ENCODE data around the gene WFIKKN2.

The WFIKKN2 gene, protein sequence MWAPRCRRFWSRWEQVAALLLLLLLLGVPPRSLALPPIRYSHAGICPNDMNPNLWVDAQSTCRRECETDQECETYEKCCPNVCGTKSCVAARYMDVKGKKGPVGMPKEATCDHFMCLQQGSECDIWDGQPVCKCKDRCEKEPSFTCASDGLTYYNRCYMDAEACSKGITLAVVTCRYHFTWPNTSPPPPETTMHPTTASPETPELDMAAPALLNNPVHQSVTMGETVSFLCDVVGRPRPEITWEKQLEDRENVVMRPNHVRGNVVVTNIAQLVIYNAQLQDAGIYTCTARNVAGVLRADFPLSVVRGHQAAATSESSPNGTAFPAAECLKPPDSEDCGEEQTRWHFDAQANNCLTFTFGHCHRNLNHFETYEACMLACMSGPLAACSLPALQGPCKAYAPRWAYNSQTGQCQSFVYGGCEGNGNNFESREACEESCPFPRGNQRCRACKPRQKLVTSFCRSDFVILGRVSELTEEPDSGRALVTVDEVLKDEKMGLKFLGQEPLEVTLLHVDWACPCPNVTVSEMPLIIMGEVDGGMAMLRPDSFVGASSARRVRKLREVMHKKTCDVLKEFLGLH

DNA sequence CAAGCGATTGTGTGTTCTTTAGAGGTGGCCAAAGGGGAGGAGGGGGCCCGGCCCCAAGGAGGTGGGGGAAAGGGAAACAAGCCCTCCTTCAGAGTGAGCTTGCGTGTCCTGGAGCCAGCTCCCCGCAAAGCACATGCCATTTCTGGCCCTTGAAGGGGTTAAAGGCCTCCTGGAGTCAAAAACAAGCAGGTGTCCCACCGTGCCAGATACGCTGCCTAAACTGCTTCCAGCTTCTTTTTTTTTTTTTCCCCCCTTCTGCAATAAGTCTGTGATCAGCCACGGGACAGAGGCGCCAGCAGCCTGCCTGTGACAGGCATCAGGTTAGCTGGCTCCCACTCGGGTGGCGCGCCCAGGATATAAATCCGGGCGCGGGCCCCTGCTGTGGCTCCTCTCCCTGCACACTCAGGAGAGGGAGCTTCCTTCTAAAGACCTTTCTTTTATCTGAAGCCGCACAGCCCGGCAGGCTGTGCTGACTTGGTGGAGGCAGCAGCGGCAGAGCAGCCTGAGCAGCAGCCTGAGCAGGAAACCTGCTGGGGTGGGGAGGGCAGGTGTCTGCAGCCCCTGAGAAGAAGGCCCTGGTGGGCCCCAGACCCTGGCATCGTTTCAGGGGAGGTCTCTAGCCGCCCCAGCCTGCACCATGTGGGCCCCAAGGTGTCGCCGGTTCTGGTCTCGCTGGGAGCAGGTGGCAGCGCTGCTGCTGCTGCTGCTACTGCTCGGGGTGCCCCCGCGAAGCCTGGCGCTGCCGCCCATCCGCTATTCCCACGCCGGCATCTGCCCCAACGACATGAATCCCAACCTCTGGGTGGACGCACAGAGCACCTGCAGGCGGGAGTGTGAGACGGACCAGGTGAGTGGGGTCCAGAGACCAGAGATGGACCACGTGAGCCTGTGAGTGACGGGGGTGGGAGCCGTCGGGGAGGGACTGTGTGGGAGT, at the start of gene WFIKKN2:
Gene WFIKKN2 (plus strand): TSS at position 286 of the 934 bp plus-strand sequence. CDS start 352 bp downstream, at position 638.
- TF ChIP-seq, protein P1, sequence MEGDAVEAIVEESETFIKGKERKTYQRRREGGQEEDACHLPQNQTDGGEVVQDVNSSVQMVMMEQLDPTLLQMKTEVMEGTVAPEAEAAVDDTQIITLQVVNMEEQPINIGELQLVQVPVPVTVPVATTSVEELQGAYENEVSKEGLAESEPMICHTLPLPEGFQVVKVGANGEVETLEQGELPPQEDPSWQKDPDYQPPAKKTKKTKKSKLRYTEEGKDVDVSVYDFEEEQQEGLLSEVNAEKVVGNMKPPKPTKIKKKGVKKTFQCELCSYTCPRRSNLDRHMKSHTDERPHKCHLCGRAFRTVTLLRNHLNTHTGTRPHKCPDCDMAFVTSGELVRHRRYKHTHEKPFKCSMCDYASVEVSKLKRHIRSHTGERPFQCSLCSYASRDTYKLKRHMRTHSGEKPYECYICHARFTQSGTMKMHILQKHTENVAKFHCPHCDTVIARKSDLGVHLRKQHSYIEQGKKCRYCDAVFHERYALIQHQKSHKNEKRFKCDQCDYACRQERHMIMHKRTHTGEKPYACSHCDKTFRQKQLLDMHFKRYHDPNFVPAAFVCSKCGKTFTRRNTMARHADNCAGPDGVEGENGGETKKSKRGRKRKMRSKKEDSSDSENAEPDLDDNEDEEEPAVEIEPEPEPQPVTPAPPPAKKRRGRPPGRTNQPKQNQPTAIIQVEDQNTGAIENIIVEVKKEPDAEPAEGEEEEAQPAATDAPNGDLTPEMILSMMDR (IDR thresholded peaks at IDR 0.05; ENCODE audit: low read depth, low read length), result no peak
- H3K4me3 ChIP-seq (ENCODE audit: low read depth, low read length), result no peak within 1 kb of the TSS

DNA sequence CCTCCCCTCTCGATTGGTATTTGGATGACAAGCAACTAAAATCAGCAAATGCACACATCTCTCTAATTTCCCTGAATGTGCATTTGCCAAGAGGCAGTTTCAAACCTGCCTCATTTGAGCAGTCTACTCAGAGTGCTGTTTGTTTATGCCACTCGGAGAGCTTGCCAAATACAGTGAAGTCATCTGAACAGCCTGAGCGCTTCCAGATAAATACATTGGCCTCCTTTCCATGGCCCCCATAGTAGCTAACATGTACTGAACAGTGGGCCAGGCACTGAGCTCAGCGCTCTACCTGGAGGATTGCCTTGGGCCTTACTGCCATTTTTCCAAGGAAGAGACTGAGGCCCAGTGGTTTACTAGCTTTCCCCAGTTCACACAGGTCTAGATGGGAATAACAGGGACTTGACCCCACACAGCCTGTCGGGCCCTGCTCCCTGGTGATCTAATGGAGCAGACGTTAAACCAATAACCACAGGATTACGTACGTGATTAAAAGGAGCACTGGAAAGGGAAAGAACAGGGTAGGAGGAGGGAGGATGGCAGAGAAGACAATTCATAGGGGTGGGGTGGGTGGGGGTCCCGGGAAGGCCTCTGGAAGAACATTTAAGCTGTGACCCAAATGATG, 49.3 kb upstream of the WFIKKN2 start:
- TF ChIP-seq, protein P1 (IDR thresholded peaks at IDR 0.05; ENCODE audit: low read depth, low read length), result no peak
- no peak overlapping the region for H3K4me3 ChIP-seq (ENCODE audit: low read depth, low read length)

DNA sequence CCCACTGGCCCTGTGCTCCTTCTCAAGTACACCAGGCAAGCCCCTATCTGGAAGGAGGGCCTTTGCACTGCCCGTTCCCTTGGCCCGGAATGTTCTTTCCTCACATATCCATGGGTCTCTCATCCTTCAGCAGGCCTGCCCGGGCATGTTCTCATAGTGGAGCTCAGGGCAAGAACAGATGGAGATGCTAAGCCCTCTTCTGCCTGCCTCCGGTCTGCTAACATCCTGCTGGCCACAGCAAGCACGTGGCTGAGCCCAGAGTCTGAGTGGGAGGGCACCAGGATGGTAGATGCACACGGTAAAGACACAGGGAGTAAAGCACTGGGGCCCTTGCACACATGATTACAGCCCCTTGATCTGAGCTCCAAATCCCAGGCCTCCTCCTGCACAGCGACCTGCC, 48.3 kb upstream of the WFIKKN2 start:
- no peak overlapping the region for H3K4me3 ChIP-seq (ENCODE audit: low read depth, low read length)
- TF ChIP-seq, protein P1 (IDR thresholded peaks at IDR 0.05; ENCODE audit: low read depth, low read length), result no peak

DNA sequence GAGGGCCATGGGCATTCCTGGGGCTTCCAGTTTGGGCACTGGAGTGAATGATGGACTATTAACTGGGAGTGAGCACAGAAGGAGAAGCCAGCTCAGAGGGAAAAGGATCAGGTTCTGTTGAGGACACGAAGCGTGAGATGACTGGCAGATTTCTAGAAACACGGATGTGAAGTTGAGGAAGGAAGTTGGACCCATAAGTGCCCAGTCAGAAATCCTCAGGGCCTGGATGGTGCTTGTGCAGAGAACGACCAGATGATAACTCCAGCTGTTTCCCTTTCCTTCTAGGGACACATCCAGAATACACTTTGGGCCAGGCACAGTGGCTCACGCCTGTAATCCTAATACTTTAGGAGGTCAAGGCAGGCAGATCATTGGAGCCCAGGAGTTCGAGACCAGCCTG, 44.8 kb upstream of the WFIKKN2 start:
- TF ChIP-seq, protein P1 (IDR thresholded peaks at IDR 0.05; ENCODE audit: low read depth, low read length), result no peak
- H3K4me3 ChIP-seq (ENCODE audit: low read depth, low read length), result no peak overlapping the region

DNA sequence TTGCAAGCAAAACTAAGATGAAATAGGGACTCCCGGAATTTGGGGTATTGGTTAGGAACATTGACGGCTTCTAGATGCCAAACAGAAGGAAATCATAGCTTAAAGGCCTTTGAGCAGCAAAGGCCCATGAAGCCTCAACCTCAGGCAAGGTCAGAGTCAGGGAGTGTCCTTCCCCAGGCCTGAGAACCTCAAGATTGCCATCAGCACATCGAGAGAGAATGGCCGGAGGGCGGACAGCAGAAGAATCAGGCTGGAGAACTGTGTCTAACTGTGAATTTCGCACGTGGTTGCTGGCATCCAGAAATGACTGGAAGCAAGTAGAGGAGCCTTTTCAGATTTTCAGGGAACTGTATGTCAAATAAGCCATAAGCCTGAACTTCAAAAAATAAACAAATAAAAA, 43.3 kb upstream of the WFIKKN2 start:
- TF ChIP-seq, protein P1 (IDR thresholded peaks at IDR 0.05; ENCODE audit: low read depth, low read length), result no peak
- H3K4me3 ChIP-seq (ENCODE audit: low read depth, low read length), result no peak overlapping the region

DNA sequence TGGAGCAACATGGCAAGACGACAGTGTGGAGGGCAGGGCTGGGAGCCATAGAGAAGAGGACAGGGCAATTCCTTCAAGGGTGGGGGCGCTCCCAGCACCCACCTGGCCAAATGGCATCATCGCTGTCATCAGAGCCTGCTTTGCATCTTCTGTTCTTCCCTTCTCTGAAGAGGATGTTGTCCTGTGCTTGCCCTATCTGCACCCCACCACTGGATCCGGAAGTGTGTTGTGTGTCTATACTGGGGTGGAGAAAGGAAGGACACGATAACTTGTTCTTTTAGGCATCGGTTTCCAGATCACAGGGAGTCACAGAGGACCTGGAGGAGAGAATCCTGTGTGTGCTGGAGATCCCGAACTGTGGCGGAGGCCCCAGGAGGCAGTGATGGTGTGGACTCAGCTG, 42.4 kb upstream of the WFIKKN2 start:
- H3K4me3 ChIP-seq (ENCODE audit: low read depth, low read length), result no peak overlapping the region
- TF ChIP-seq, protein P1 (IDR thresholded peaks at IDR 0.05; ENCODE audit: low read depth, low read length), result no peak
